ENCODE results near the gene MAPK8IP1.

The MAPK8IP1 gene

GRCh38 chr11:45860764-45861510 is 24.5 kb upstream of the MAPK8IP1 start:
- peaks cover 14% of the 10 kb centered on the region; the same call in 1 of the 2 replicates for H3K4me1 ChIP-seq (ENCODE audit: control insufficient read depth, insufficient read depth, low read length)
- H3K4me3 ChIP-seq (ENCODE audit: low read depth, low read length), result no peak overlapping the region
- H3K27ac ChIP-seq (ENCODE audit: low read depth, low read length), result no peak overlapping the region
- H3K27me3 ChIP-seq (ENCODE audit: control insufficient read depth, insufficient read depth, low read length), result no peaks in the 10 kb centered on the region
- H3K9me3 ChIP-seq (ENCODE audit: control insufficient read depth, insufficient read depth, low read length), result no peaks in the 10 kb centered on the region
- H3K36me3 ChIP-seq (ENCODE audit: control insufficient read depth, insufficient read depth, low read length), result peaks cover 64% of the 10 kb centered on the region
- H3K9ac ChIP-seq (ENCODE audit: low read depth, low read length), result no peak overlapping the region

DNA sequence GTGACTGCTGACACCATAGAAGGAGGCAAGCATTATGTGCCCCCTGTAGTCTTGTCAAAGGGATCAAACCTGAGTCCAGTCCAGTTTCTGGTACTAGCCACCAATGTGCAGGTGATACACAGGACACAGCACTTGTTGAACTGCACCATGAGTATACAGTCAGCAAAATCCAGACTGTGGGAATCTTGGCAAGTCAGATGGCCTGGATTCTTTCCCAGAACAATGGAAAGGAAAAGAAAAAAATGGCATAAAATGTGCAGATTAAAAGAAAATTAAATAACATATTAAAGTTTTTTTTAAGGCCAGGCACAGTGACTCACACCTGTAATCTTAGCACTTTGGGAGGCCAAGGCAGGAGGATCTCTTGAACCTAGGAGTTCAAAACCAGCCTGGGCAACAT is 21.4 kb upstream of the MAPK8IP1 start:
- Histone ChIP-seq H3K4me3 (ENCODE audit: low read depth, low read length) (no peak overlapping the region), H3K9ac (ENCODE audit: low read depth, low read length) (no peak overlapping the region)

DNA sequence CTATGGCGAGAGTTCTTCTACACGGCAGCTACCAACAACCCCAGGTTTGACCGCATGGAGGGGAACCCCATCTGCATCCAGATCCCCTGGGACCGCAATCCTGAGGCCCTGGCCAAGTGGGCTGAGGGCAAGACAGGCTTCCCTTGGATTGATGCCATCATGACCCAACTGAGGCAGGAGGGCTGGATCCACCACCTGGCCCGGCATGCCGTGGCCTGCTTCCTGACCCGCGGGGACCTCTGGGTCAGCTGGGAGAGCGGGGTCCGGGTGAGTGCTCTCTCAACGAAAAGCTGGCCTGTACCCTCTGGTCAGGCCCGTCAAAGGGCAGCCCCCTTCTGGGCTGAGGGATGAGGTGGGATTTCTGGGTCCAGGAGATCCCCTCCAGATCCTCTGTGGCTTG is 15.9 kb upstream of the MAPK8IP1 start:
- Histone ChIP-seq H3K4me1 (ENCODE audit: control insufficient read depth, insufficient read depth, low read length) (no peaks in the 10 kb centered on the region), H3K27me3 (ENCODE audit: control insufficient read depth, insufficient read depth, low read length) (no peaks in the 10 kb centered on the region), H3K9ac (ENCODE audit: low read depth, low read length) (no peak overlapping the region), H3K27ac (ENCODE audit: low read depth, low read length) (no peak overlapping the region), H3K9me3 (ENCODE audit: control insufficient read depth, insufficient read depth, low read length) (no peaks in the 10 kb centered on the region), H3K36me3 (ENCODE audit: control insufficient read depth, insufficient read depth, low read length) (peaks cover 67% of the 10 kb centered on the region), H3K4me3 (ENCODE audit: low read depth, low read length) (no peak overlapping the region)

More for the DNA sequence above, 21.4 kb upstream of the MAPK8IP1 start:
- peaks cover 4% of the 10 kb centered on the region; the same call in 1 of the 2 replicates for H3K4me1 ChIP-seq (ENCODE audit: control insufficient read depth, insufficient read depth, low read length)
- H3K27ac ChIP-seq (ENCODE audit: low read depth, low read length), result no peak overlapping the region
- no peaks in the 10 kb centered on the region for H3K9me3 ChIP-seq (ENCODE audit: control insufficient read depth, insufficient read depth, low read length)
- peaks cover 67% of the 10 kb centered on the region for H3K36me3 ChIP-seq (ENCODE audit: control insufficient read depth, insufficient read depth, low read length)
- no peaks in the 10 kb centered on the region for H3K27me3 ChIP-seq (ENCODE audit: control insufficient read depth, insufficient read depth, low read length)

DNA sequence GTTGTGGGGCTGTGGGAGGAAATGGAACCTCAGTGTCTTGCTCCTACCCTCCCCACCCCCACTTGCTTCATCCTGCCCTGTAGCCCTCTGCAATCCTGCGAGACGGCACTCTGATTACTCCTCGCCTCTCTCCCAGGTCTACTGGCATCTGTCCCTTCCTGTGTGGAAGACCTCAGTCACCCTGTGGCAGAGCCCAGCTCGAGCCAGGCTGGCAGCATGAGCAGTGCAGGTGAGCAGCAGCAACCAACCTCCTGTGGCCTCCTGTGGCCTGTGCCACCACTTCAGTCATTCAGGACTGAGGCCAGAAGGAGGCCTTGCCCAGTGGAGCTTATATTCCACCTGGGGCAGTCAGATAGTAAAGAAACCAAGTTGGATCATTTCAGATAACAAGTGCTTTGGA is 14.7 kb upstream of the MAPK8IP1 start:
- no peaks in the 10 kb centered on the region for H3K27me3 ChIP-seq (ENCODE audit: control insufficient read depth, insufficient read depth, low read length)
- H3K9ac ChIP-seq (ENCODE audit: low read depth, low read length), result no peak overlapping the region
- H3K36me3 ChIP-seq (ENCODE audit: control insufficient read depth, insufficient read depth, low read length), result peaks cover 63% of the 10 kb centered on the region
- H3K4me3 ChIP-seq (ENCODE audit: low read depth, low read length), result no peak overlapping the region
- no peaks in the 10 kb centered on the region for H3K9me3 ChIP-seq (ENCODE audit: control insufficient read depth, insufficient read depth, low read length)
- peaks cover 5% of the 10 kb centered on the region for H3K4me1 ChIP-seq (ENCODE audit: control insufficient read depth, insufficient read depth, low read length)
- no peak overlapping the region for H3K27ac ChIP-seq (ENCODE audit: low read depth, low read length)

DNA sequence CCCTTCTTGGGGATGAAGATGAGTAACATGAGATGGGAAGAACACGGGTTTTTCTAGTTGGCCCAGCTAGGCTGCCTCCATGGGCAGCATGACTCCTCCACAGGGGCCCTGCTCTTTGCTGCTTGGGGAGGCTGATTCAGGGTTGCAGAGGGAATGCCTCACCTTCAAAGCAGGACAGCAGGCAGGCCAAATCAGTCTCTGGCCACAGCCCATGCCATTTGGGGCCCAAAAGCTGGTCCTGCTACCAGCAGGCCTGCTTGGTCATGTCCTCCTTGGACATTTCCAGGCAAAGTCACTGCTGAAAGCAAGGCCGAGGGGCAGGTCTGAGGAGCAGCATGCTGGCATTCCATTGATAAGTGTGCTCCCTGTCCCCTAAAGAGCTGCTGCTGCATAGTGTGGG is 13.8 kb upstream of the MAPK8IP1 start:
- no peaks in the 10 kb centered on the region for H3K27me3 ChIP-seq (ENCODE audit: control insufficient read depth, insufficient read depth, low read length)
- no peak overlapping the region for H3K9ac ChIP-seq (ENCODE audit: low read depth, low read length)
- H3K4me1 ChIP-seq (ENCODE audit: control insufficient read depth, insufficient read depth, low read length), result peaks cover 15% of the 10 kb centered on the region
- H3K9me3 ChIP-seq (ENCODE audit: control insufficient read depth, insufficient read depth, low read length), result no peaks in the 10 kb centered on the region
- H3K36me3 ChIP-seq (ENCODE audit: control insufficient read depth, insufficient read depth, low read length), result peaks cover 63% of the 10 kb centered on the region
- no peak overlapping the region for H3K27ac ChIP-seq (ENCODE audit: low read depth, low read length)
- no peak overlapping the region for H3K4me3 ChIP-seq (ENCODE audit: low read depth, low read length)

- Histone ChIP-seq H3K9me3 (ENCODE audit: control insufficient read depth, insufficient read depth, low read length) (no peaks in the 10 kb centered on the region), H3K27ac (ENCODE audit: low read depth, low read length) (peak overlapping the region; percentile 29), H3K27me3 (ENCODE audit: control insufficient read depth, insufficient read depth, low read length) (no peaks in the 10 kb centered on the region), H3K4me1 (ENCODE audit: control insufficient read depth, insufficient read depth, low read length) (peaks cover 18% of the 10 kb centered on the region), H3K9ac (ENCODE audit: low read depth, low read length) (no peak overlapping the region), H3K36me3 (ENCODE audit: control insufficient read depth, insufficient read depth, low read length) (peaks cover 55% of the 10 kb centered on the region), H3K4me3 (ENCODE audit: low read depth, low read length) (no peak overlapping the region)
Measured at GRCh38 chr11:45872651-45873356, 12.6 kb upstream of the MAPK8IP1 start.

GRCh38 chr11:45876401-45876800 is 9.1 kb upstream of the MAPK8IP1 start:
- H3K4me1 ChIP-seq (ENCODE audit: control insufficient read depth, insufficient read depth, low read length), result peaks cover 18% of the 10 kb centered on the region
- H3K9ac ChIP-seq (ENCODE audit: low read depth, low read length), result no peak overlapping the region
- H3K27me3 ChIP-seq (ENCODE audit: control insufficient read depth, insufficient read depth, low read length), result no peaks in the 10 kb centered on the region
- H3K27ac ChIP-seq (ENCODE audit: low read depth, low read length), result peak overlapping the region; percentile 15
- no peak overlapping the region for H3K4me3 ChIP-seq (ENCODE audit: low read depth, low read length)
- H3K36me3 ChIP-seq (ENCODE audit: control insufficient read depth, insufficient read depth, low read length), result peaks cover 26% of the 10 kb centered on the region
- H3K9me3 ChIP-seq (ENCODE audit: control insufficient read depth, insufficient read depth, low read length), result no peaks in the 10 kb centered on the region

DNA sequence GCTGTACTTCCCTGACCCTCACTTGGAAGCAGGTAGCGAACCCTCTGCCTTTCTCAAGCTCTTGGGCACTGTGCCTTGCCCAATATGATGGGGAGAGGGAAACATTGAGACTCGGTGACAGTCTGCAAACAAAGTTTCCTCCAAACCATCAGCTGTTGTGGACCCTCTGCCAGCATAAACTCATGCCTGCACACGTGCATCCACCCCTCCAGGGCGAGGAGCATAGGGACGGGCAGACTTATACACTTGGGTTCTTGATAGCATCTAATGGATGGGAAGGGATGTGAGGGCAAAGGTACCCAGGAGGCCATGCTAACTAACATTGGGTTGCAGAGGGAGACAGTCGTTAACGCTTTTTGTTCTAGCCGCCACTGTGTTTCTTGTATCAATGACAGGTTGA is 8.2 kb upstream of the MAPK8IP1 start:
- H3K36me3 ChIP-seq (ENCODE audit: control insufficient read depth, insufficient read depth, low read length), result peaks cover 23% of the 10 kb centered on the region

DNA sequence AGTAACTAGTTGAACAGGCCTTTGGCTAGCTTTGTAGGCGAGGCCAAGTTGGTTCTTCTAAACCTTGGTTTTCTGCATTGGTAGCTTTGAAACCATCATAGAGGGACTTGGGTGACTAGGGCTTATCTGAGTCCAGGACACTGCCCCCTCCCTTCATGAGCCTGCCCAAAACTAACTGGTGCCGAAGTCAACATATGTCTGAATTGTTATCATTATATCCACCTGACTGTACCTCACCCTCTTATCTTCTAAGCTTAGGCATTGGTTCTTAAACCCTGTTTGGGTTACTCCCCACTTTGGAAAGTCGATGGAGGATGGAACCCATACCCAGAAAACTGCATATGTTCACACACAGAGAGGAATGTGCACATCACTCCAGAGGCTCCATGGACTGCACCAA is 7.6 kb upstream of the MAPK8IP1 start:
- Histone ChIP-seq H3K9ac (ENCODE audit: low read depth, low read length) (no peak overlapping the region), H3K36me3 (ENCODE audit: control insufficient read depth, insufficient read depth, low read length) (peaks cover 23% of the 10 kb centered on the region), H3K27ac (ENCODE audit: low read depth, low read length) (no peak overlapping the region), H3K4me3 (ENCODE audit: low read depth, low read length) (no peak overlapping the region), H3K9me3 (ENCODE audit: control insufficient read depth, insufficient read depth, low read length) (no peaks in the 10 kb centered on the region), H3K27me3 (ENCODE audit: control insufficient read depth, insufficient read depth, low read length) (no peaks in the 10 kb centered on the region), H3K4me1 (ENCODE audit: control insufficient read depth, insufficient read depth, low read length) (peaks cover 18% of the 10 kb centered on the region)

More for the DNA sequence above, 8.2 kb upstream of the MAPK8IP1 start:
- Histone ChIP-seq H3K4me1 (ENCODE audit: control insufficient read depth, insufficient read depth, low read length) (peaks cover 18% of the 10 kb centered on the region), H3K9me3 (ENCODE audit: control insufficient read depth, insufficient read depth, low read length) (no peaks in the 10 kb centered on the region), H3K9ac (ENCODE audit: low read depth, low read length) (no peak overlapping the region), H3K27me3 (ENCODE audit: control insufficient read depth, insufficient read depth, low read length) (no peaks in the 10 kb centered on the region), H3K4me3 (ENCODE audit: low read depth, low read length) (no peak overlapping the region), H3K27ac (ENCODE audit: low read depth, low read length) (no peak overlapping the region)

GRCh38 chr11:45879803-45880686 is 5.4 kb upstream of the MAPK8IP1 start:
- H3K9ac ChIP-seq (ENCODE audit: low read depth, low read length), result no peak overlapping the region
- no peak overlapping the region for H3K4me3 ChIP-seq (ENCODE audit: low read depth, low read length)
- no peaks in the 10 kb centered on the region for H3K9me3 ChIP-seq (ENCODE audit: control insufficient read depth, insufficient read depth, low read length)
- H3K27me3 ChIP-seq (ENCODE audit: control insufficient read depth, insufficient read depth, low read length), result peaks cover 4% of the 10 kb centered on the region; the same call in 1 of the 2 replicates
- H3K4me1 ChIP-seq (ENCODE audit: control insufficient read depth, insufficient read depth, low read length), result peaks cover 19% of the 10 kb centered on the region
- no peak overlapping the region for H3K27ac ChIP-seq (ENCODE audit: low read depth, low read length)
- H3K36me3 ChIP-seq (ENCODE audit: control insufficient read depth, insufficient read depth, low read length), result peaks cover 16% of the 10 kb centered on the region; the same call in 1 of the 2 replicates

Data from HUES48 (cell line).